SU-DHL-6 (cell line): Measurements from ENCODE around the gene RHBDD2.

ENCODE experiments used
- H2AFZ ChIP-seq: fragments of 200-600 bp; sonication (generic); 2 replicates; pipeline ENCODE4 v1.6.1; 2014; ENCODE audit warnings: low read depth, mild to moderate bottlenecking, moderate library complexity, mixed read lengths, antibody characterized with exemption, low read length; ENCODE audit not compliant: severe bottlenecking
- H3F3A ChIP-seq: fragments of 200-600 bp; shearing (Covaris generic); 2 replicates; pipeline ENCODE4 v1.6.0; 2016; ENCODE audit warnings: antibody characterized with exemption, mild to moderate bottlenecking; ENCODE audit not compliant: insufficient read depth
- H3K27ac ChIP-seq: fragments of 200-600 bp; sonication (generic); 2 replicates; pipeline ENCODE4 v1.5.1; 2016; ENCODE audit warnings: low read depth, mild to moderate bottlenecking, low read length, moderate library complexity, mixed read lengths
- H3K27me3 ChIP-seq: fragments of 200-600 bp; sonication (generic), shearing (Covaris generic); 2 replicates; pipeline ENCODE4 v1.6.0; 2014; ENCODE audit warnings: mild to moderate bottlenecking, low read length
- H3K36me3 ChIP-seq: fragments of 200-600 bp; sonication (generic); 2 replicates; pipeline ENCODE4 v1.6.1; 2014; ENCODE audit warnings: mild to moderate bottlenecking, low read length, mixed read lengths
- H3K4me2 ChIP-seq: fragments of 300-600, 200-600 bp; shearing (Covaris generic), sonication (generic); 2 replicates; pipeline ENCODE4 v1.6.0; 2014; ENCODE audit warnings: low read length, low read depth, mild to moderate bottlenecking; ENCODE audit not compliant: poor library complexity, severe bottlenecking
- H3K4me3 ChIP-seq: fragments of 200-600 bp; sonication (generic); 2 replicates; pipeline ENCODE4 v1.5.1; 2014; ENCODE audit warnings: antibody characterized with exemption, low read length, mild to moderate bottlenecking, mixed read lengths; ENCODE audit not compliant: insufficient read depth, poor library complexity, severe bottlenecking
- H3K79me2 ChIP-seq: fragments of 200-600 bp; sonication (generic); 2 replicates; pipeline ENCODE4 v1.6.1; 2014; ENCODE audit warnings: mild to moderate bottlenecking, low read length, moderate library complexity; ENCODE audit not compliant: insufficient read depth
- H3K9ac ChIP-seq: fragments of 200-600 bp; sonication (generic); 2 replicates; pipeline ENCODE4 v1.7.0; 2014; ENCODE audit warnings: mild to moderate bottlenecking, low read length
- H3K9me2 ChIP-seq: fragments of 200-600 bp; sonication (generic); replicated peaks from 2 replicates; pipeline ENCODE4 v1.6.1; 2014; ENCODE audit warnings: low read length; ENCODE audit not compliant: insufficient read depth
- H3K9me3 ChIP-seq: fragments of 200-600 bp; sonication (generic); 2 replicates; pipeline ENCODE4 v1.6.1; 2014; ENCODE audit warnings: low read length, mixed read lengths; ENCODE audit not compliant: insufficient read depth
- H4K20me1 ChIP-seq: fragments of 200-600 bp; sonication (generic); 2 replicates; pipeline ENCODE4 v1.6.1; 2014; ENCODE audit warnings: low read depth, mild to moderate bottlenecking, antibody characterized with exemption, low read length, moderate library complexity, mixed read lengths
- CTCF ChIP-seq: fragments of 200-600 bp; sonication (generic); IDR thresholded peaks from one replicate; pipeline ENCODE4 v1.5.1; 2017; ENCODE audit warnings: antibody characterized with exemption, mild to moderate bottlenecking, low read length, moderate library complexity; ENCODE audit not compliant: insufficient read depth, poor library complexity, severe bottlenecking
- EZH2phosphoT487 ChIP-seq: fragments of 200-600 bp; sonication (generic), shearing (Covaris generic); conservative IDR thresholded peaks from 2 replicates; pipeline ENCODE4 v1.6.1; 2018; ENCODE audit warnings: mild to moderate bottlenecking, antibody characterized with exemption, low read length, moderate library complexity, mixed read lengths

The RHBDD2 gene

GRCh38 chr7:75924256-75924655 is 45.4 kb downstream of the RHBDD2 start:
- Histone ChIP-seq H3K27me3 (no peaks in the 10 kb centered on the region), H3K27ac (no peak overlapping the region), H4K20me1 (no peaks in the 10 kb centered on the region), H3K36me3 (no peaks in the 10 kb centered on the region), H3K9me2 (no peaks in the 10 kb centered on the region), H2AFZ (no peak overlapping the region), H3K4me2 (no peak overlapping the region), H3K9me3 (no peaks in the 10 kb centered on the region), H3K79me2 (no peaks in the 10 kb centered on the region), H3K9ac (no peak overlapping the region), H3K4me3 (no peak overlapping the region), H3F3A (no peaks in the 10 kb centered on the region)
- TF ChIP-seq CTCF (no peak), EZH2phosphoT487 (no peak)

GRCh38 chr7:75924889-75925288 is 46.1 kb downstream of the RHBDD2 start:
- H3K79me2 ChIP-seq, result no peaks in the 10 kb centered on the region
- H3K27me3 ChIP-seq, result no peaks in the 10 kb centered on the region
- H3K4me2 ChIP-seq, result no peak overlapping the region
- H3K27ac ChIP-seq, result no peak overlapping the region
- H4K20me1 ChIP-seq, result no peaks in the 10 kb centered on the region
- H3K9me3 ChIP-seq, result no peaks in the 10 kb centered on the region
- H3K36me3 ChIP-seq, result no peaks in the 10 kb centered on the region
- no peak for TF ChIP-seq CTCF
- no peak for TF ChIP-seq EZH2phosphoT487
- H3K9me2 ChIP-seq, result no peaks in the 10 kb centered on the region
- H2AFZ ChIP-seq, result no peak overlapping the region
- H3F3A ChIP-seq, result no peaks in the 10 kb centered on the region
- no peak overlapping the region for H3K4me3 ChIP-seq
- H3K9ac ChIP-seq, result no peak overlapping the region

GRCh38 chr7:75925717-75926435 is 47.0 kb downstream of the RHBDD2 start:
- Histone ChIP-seq H3F3A (no peaks in the 10 kb centered on the region), H3K9me2 (no peaks in the 10 kb centered on the region), H3K4me3 (no peak overlapping the region), H4K20me1 (no peaks in the 10 kb centered on the region), H3K9ac (no peak overlapping the region), H2AFZ (no peak overlapping the region), H3K36me3 (no peaks in the 10 kb centered on the region), H3K27ac (no peak overlapping the region), H3K4me2 (no peak overlapping the region), H3K79me2 (no peaks in the 10 kb centered on the region), H3K9me3 (no peaks in the 10 kb centered on the region), H3K27me3 (no peaks in the 10 kb centered on the region)
- TF ChIP-seq EZH2phosphoT487 (no peak), CTCF (no peak)
